Fibroblast of skin of scalp (primary cell): Measurements from ENCODE around the gene HMGN1.

ENCODE experiments used
- DNase-seq: peaks from one replicate; pipeline ENCODE4 v3.0.0-alpha.2; 2013

The HMGN1 gene

DNA sequence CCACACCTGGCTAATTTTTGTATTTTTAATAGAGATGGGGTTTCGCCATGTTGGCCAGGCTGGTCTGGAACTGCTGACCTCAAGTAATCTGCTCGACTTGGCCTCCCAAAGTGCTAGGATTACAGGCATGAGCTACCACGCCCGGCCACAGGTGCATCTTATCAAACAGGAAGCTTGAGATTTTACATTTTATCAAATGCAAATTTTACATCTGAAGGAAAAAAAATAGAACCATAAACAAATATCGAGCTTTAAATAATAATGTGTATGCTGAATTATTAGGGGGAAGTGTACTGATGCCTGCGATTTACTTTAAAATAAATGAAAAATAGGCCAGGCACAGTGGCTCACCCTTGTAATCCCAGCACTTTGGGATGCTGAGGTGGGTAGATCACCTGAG, 18.9 kb downstream of the HMGN1 start:
- no peak for DNase-seq

DNA sequence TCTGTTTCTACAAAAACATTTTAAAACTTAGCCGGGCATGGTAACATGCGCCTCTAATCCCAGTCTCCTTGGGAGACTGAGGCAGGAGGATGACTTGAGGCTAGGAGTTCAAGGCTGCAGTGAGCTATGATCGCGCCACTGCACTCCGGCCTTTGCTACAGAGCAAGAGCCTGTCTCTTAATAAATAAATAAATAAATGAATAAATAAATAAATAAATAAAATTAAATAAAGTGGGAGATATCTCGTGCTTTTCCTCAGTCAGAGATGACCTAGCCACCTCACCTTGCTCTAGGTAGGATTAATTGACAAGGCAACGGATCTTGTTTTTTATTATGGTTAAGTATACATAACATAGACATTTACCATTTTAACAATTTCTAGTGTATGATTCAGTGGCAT, 21.2 kb downstream of the HMGN1 start:
- no peak for DNase-seq

DNA sequence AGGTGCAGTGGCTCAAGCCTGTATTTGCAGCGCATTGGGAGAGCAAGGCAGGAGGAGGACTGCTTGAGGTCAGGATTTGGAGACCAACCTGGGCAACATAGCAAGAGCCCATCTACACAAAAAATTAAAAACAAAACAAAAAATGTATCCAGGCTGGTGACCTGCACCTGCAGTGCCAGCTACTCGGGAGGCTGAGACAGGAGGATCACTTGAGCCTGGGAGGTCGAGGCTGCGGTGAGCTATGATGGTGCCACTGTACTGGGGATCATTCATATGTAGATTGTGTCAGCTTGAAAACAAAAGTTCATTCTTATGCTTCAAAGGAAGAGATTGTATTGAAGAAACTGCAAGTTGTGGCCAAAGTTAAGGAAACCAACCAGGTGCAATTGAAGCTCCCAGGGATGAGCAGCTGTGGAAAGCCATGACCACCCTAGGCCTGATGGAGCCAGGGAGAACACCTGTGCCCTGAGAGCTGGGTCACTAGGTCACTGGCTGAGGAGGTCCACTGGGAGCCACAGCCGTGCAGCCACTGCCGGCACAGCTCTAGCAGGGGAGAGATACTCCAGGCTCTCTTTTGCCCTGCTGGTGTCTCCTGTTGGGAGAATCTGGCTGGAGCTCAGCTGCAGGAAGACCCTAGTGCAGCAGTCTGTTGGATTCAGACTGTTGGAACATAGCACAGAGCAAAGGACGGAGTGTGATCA, 22.1 kb downstream of the HMGN1 start:
- DNase-seq = no peak

DNA sequence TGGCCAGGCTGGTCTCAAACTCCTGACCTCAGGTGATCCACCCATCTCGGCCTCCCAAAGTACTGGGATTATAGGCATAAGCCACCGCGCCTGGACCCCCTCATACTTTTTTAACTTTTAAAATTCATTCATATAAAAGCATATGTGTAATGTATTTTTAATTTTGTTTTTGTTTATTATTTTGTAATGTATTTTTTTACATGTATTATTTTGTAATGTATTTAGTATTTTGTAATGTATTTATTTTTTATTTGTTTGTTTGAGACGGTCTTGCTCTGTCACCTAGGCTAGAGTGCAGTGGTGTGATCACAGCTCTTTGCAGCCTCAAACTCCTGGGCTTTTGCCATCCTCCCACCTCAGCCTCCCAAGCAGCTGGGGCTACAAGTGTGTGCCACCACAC, 23.4 kb downstream of the HMGN1 start:
- no peak for DNase-seq

DNA sequence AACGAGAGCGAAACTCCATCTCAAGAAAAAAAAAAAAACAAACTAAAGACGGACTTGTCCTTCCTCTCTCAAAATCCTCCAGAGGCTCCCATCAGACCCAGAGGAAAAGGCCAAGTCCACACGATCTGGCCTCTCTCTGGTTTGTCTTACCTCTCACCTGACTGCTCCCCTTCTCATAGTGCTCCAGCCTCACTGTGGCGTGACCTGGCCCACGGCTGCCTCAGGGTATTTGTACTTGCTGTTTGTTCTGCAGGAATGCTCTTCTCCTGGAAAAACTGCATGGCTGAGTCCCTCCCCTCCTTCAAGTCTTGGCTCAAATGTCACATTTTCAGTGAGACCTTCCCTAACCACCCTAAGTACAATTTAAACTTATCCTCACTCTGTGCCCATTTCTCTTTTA, 27.5 kb downstream of the HMGN1 start:
- DNase-seq = no peak

DNA sequence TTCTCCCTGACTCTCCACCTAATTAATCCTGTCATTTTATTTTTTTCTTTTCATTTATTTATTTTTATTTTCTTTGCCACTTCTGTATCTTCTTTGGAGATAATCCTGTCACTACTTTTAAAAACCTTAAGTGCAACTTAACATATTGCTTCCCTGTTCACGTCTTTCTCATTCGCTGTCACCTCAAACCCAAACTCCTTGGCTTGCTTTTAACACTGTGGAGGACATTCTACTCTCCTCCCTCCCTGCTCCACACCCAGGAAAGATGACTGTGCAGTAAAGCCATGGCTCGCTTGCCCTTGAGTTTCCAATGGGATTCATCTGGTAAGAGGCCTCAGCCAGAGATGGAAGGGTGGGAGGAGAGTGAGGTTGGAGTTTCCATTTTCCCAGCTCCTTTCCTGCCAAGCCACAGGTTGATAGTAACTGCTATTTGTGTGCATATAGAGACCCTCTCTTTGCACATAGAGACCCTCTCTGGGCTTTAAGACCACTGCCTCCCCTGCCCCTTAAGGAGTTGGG, 29.0 kb downstream of the HMGN1 start:
- DNase-seq = no peak

DNA sequence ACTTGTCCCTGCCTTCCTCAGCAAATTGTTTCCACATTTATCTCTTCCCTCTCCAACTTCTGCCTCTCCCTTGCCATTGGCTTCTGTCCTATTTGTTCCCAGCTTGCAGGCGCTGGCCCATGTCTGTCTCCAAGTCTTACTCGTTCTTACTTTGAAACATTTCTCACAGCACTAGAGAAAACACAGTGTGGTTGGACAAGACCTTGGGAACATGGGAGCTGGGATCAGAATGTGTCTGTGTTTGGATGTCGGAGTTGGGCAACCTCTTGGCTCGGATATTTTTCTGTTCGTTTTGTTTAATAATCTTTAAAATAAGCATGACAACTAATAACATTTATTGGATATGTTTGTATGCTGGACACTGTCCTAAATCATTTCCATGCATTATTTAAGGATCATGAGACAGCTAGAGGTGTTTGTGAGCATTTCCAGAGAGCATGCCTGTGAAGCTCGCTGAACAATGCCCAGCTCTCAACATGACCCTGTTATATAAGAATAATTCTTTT, 29.6 kb downstream of the HMGN1 start:
- DNase-seq = peak; percentile 18

DNA sequence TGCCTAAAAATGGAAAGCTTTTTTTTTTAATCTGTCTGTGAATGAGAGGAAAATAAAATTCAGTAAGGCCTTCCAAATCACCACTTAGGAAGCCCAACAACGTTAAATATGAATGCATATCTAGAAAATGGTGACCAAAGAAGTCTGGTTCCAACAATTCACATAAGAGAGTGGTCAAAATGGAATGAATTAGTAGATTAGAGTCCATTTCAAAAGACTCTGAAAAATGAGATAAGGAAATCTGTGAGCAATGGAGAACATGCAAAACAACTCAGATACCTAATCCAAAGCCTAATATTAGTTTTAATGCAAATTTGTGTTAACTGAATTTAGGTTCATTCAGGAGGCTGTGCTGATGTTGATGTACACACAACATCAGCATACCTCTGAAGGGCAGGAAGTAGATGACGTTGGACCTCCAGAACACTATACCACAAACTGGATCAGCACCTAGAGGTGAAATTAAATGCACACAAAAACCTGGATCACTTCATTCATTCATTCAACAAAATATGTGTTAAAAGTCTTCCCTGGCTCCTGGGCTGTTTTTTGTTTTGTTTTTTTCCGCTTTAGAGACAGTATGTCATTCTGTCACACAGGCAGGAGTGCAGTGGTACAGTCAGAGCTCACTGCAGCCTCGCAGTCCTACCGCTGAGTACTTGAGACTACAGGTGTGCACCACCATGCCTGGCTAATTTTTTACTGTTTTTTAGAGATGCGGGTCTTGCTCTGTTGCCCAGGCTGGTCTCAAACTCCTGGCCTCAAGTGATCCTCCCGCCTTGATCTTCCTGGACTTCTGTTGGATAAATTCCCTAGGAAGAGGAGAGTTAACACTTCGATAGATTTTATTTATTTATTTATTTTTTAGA, 30.6 kb downstream of the HMGN1 start:
- no peak for DNase-seq

DNA sequence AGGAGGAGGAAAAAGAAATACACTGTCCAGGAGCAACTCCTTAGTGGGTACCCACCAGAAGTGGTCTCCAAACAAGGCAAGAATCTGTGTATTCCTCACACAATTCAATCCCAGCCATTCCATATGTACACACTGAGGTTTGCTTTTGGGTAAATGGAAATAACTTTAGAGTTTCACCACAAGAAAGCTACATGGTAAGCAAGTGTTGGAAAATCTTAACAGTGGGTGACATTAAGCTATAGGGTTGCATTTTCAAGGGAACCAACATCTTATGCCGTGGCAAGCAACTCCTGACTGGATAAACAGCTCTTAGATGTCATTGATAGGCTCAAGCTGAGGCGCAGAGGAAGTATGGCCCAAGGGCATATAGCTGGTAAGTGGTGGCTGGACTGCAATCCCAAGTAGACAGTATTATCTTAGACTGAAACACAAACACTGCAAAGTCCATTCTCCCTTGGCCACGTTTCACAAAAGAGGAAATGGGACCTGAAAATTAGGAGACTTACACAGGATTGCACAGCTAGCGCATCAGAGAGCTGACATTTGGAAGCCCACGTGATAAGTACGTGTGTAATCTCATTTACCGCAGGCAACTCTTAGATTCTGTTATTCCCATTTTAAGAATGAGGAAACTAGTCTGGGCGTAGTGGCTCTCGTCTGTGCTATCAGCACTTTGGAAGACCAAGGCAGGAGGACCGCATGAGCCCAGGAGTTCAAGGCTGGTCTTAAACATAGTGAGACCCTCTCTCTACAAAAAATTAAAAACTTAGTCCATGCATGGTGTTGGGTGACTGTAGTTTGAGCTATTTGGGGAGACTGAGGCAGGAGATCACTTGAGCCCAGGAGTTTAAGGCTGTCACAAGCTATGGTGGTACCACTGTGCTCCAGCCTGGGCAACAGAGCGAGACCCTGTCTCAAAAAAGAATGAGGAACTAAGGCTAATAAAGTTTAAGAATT, 31.5 kb downstream of the HMGN1 start:
- DNase-seq = no peak

DNA sequence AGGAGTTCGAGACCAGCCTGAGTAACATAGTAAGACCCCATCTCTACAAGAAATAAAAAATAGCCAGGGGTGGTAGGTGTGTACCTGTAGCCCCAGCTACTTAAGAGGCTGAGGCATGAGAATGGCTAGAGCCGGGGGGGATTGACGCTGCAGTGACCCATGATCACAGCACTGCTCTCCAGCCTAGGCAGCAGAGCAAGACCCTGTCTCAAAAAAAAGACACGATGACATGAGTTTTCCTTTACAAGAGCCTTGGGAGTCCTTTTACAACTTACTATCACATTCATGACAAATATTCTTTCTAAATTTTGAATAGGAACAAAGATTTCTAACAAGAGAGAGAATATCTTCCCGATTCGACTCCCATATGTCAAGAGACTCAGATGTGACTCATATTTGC, 32.2 kb downstream of the HMGN1 start:
- DNase-seq = no peak

DNA sequence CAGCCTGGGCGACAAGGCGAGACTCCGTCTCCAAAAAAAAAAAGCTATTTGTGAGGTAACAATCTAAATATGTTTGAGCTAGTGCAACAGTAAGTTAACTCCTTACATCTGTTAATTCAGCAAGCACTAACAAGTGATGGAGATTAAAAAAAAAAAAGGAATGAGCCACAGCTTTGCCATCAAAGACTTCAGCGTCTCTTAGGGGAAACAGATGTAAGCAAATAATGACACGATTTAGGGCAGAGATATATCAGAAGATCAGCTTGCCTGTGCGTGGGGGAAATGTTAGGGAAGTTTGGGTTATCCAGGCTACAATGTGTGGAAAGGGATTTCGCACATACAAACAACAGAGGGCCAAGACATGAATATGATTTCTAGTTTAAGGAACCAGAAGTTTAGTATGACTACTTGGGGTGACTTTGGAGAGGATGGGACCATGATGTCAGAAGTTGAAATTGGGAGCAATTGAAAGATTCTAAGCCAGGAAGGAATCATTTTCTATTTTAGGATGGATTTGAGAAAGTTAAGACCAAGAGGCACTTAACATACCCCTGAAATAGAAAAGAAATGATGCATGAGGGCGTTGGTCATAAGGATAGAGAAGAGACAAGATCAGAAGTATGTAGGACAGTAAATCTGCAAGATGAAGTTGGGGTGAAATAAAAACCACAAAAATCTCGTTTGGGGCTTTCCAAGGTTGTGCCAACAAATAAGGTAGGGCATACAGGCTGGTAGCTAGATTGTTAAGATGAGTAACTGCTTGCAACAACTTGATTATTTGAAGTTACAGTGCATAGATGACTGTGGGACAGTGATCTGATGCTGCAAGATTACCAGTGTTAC, 33.1 kb downstream of the HMGN1 start:
- DNase-seq = no peak

DNA sequence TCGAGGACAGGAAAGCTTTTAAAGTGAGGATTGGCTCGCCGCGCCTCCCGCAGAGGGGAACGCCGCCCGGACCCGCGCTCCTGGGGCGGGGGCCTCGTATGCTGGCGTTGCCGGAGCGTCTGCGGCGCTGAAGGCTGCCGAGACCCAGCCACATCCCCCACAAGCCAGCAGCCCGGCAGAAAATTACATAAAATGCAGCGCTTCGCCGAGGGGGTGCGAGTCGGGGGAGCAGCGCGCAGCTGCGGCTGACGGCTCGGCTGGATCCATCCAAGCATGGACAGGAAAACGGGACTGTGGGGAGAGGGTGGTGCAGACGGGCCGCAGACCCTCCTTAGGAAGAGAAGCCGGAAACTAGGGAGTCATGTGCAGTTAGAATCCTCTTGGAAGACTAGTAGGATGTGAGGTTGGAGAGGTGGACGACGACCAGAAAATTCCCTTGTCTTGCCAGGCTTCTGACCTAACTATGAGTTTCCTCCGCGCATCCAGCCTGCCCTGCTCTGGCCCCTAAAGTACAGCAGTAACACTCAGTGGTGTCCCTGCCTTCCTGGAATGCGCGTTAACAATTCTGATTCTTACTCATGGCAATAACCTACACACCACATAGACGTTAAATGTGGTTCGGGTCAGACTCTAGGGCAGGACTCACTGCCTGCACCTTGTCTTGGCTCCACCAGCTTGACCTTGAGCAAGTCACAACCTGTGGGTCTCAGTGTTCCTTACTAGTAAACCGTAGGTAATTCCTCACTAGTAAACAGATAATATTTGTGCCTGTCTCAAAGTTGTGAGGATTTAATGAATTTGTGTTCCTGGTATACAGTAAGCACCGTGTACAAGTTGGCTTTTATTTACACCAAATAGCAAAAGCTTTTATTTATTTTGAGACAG, 34.5 kb downstream of the HMGN1 start:
- peak; percentile 65 for DNase-seq

DNA sequence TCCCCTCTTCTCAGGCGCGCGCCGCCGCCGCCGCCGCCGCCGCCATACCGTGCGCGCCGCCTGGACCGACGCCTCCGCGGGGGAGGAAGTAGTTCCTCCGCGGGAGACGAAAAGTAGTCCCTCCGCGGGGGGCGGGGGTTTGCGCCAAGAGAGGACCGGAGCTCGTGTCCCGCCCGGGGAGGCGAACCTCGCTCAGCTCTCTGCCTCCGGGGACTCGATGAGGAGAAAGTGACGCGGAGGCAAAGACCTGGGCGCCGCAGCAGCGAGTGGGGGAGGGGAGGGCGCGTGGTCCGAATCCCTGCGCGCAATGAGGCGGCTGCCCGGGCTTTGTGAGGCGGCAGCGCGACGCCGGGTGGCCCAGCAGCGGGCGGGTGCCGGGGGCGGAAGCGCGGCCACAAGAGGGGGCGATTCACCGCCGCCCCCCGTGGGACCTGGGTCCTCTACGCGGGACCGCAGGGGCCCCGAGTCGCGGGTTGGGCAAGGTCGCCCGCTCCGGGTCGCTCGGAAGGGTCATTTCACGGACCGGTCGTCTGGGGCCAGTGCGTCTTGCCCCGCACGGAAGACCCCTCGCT, 35.2 kb downstream of the HMGN1 start, which contains the start of gene BRWD1:
TSS of gene BRWD1 (minus strand) at position 62 of the 572 bp plus-strand sequence. CDS start 141 bp downstream, outside the sequence.
- peak; percentile 92 for DNase-seq

DNA sequence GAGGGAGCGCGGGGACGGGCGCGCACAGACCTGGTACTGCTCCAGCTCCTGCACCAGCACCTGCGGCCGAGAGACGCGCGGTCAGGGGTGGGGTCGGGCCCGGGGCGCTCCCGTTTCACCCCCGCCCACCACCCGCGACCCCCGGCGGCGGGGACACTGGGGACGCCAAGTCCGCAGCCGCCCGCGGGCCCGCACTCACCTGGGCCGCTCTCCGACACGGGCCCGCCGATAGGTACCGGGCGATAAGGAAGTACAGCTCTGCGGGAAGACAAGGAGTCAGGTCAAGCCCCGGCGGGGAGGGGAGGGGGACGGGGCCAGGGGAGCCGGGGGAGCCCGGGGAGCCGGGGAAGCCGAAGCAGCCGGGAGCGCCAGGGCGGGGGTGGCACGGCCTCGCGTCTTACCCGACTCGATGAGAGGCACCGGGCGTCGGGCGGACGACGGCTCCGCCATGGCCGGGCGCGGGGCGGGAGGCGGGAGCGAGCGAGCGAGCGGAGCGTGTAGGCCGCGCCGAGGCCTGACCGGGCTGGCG, 35.8 kb downstream of the HMGN1 start:
- no peak for DNase-seq

DNA sequence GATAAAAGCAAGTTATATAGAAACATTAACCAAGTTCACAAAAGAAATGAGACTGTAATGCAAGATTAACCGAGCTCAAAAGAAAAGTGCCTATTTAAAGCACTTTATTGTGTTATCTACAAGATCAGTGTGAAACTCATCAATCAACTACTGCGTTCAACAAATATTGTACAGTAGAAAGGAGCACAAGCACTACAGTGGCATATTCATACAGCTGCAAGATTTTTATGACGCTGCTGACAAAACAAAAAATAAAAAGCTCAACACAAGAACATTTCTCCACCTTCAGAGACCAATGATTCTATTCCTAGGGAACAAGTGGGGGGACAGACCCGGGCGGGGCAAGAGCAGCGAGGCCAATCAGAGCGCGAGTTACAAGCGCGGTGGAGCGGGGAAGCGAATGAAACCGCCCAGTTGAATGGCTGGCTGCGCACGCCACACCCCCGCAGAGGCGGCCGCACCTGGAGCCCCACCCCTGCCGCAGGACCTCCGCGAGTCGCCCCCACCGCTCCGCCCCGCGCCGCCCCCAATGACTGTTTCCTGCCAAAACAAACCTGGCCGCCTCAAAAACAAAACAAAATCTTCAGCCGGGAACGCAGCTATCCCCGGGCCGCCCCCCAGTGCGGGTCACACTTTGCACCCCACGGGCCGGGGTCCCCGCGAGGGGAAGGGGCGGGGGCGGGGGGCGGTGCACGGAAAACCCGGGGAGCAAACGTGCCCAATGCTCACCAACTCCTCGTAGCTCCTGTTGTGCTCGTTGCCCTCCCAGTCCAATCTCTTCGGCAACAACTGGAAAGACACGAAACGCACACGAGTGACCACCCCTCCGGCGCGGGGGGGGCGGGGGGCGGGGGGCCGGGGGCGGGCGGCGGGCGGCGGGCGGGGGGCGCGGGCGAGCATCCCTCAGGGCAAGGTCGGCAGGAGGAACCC, 36.5 kb downstream of the HMGN1 start:
- peak; percentile 88 for DNase-seq

DNA sequence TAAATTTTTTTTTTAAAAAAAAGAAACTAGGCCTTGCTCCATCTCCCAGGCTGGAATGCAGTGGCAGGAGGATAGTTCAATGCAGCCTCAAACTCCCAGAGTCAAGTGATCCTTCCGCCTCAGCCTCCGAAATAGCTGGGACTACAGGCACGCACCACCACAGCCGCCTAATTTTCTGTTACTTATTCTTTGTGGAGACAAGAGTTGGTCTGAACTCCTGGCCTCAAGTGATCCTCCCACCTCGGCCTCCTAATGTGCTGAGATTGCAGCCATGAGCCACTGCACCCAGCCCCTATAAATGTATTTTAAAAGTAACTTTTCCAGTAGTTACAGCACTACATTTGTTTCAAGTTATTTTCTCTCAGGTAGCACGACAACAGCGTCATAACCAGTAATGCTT, 37.7 kb downstream of the HMGN1 start:
- DNase-seq = no peak

DNA sequence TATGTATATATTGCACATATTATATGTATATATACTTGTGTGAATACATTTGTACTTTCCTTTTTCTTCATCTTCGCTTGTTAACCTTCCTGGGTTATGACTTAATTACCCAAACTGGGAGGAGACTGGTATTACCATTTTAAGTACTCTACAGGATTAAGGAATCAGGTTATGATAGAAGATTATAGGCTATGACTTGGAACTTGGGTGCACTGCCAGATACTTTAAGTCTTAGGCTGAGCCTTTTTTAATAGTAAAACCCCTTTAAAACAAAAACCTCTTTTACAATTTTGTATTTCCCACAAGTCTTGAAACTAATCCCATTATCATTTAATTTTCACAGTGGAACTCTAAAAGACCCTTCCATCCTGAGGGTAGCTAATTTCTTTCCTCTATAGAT, 41.4 kb downstream of the HMGN1 start:
- DNase-seq = no peak

DNA sequence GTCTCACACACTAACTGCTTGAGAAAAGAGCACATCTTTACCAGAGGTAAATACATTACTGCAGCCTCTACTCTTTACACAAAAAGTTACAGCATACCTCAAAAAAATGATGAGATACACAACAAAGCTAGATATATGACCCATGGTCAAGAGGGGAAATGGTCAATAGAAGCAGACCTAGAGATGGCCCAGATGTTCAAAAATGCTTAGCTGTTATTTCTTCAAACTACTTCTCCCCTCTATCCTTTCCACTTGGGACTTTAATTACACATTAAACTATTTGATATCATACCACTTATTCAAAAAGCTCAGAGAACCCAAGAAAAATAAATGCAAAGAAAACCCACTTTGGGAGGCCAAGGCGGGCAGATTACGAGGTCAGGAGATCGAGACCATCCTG, 48.3 kb downstream of the HMGN1 start:
- DNase-seq = no peak

DNA sequence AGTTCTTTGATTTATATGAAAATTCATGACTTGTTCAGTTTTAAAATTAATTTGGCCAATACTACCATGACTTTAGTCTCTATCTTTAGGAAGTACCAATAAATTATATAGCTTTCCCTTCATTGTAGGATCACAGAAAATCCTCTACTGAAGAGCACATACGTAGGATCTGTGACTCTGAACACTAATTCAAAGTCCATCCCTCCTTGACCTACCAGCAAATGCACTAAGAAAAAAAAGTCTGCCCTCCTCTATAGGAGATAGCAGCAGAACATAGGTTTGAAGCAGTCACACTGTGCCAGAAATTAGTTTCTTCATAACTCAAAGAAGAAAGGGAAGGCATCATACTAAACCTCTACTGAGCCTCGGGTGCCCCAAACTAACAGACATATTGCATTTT, 52.0 kb downstream of the HMGN1 start:
- DNase-seq = no peak
